ENCODE data around the gene GPR161.

GRCh38 chr1:168091063-168091462 is 45.7 kb downstream of the GPR161 start:
- no peak for TF ChIP-seq CTCF (conservative IDR thresholded peaks at IDR 0.05; ENCODE audit: low read length)
- no peak for TF ChIP-seq EZH2phosphoT487 (IDR thresholded peaks at IDR 0.05; ENCODE audit: borderline replicate concordance, low read depth, low read length)
